IMR-90 (cell line): Measurements from ENCODE around the gene PUM2. TPM values are rescaled to one million over a fixed set of nuclear protein-coding genes. Genes with fewer than 3 reads are reported as not detected.
A peak's percentile ranks its signal among the peaks of the same experiment; 100 is the strongest.

Experiments
- ATAC-seq: fragments of 200-7000 bp; cut with Tn5 transposase; 2 replicates; pipeline ENCODE4 v1.9.1; 2020; ENCODE audit warnings: low read depth, mild to moderate bottlenecking, moderate library complexity
- BruUV-seq: library from RNA; stranded (reverse); fragments of 400-500 nt; replicated peaks from 2 replicates; lab custom pipeline; 2021; lab: Mats Ljungman, UMichigan
- CTCF ChIA-PET: fragments of 300-600 bp; formaldehyde crosslinking; extraction: SDS; loops from one replicate; lab custom pipeline; 2021; ENCODE audit warnings: antibody characterized with exemption; lab: Yijun Ruan, JAX
- POLR2A ChIA-PET: fragments of 300-600 bp; sonication (Branson Sonifier 250); formaldehyde crosslinking; loops from one replicate; lab custom pipeline; 2022; ENCODE audit warnings: antibody characterized with exemption; ENCODE audit not compliant: unreplicated experiment; lab: Charles Lee
- DNase-seq: peaks from one replicate; pipeline ENCODE4 v3.0.0; 2013
- H2AFZ ChIP-seq: replicated peaks from 2 replicates; pipeline ENCODE3; 2013; ENCODE audit warnings: low read length, mild to moderate bottlenecking; ENCODE audit not compliant: poor library complexity
- H2AK5ac ChIP-seq: 2 replicates; pipeline ENCODE4 v1.6.1; 2013; ENCODE audit warnings: low read depth, low read length, inconsistent platforms
- H2AK9ac ChIP-seq: replicated peaks from 2 replicates; pipeline ENCODE3; 2013; ENCODE audit warnings: mild to moderate bottlenecking, low read depth, low read length, moderate library complexity; ENCODE audit not compliant: poor library complexity
- H2BK120ac ChIP-seq: 2 replicates; pipeline ENCODE4 v1.6.1; 2013; ENCODE audit warnings: low read depth, low read length, inconsistent platforms
- H2BK15ac ChIP-seq: 3 replicates; pipeline ENCODE4 v1.6.1; 2013; ENCODE audit warnings: low read depth, low read length, inconsistent platforms
- H2BK20ac ChIP-seq: 2 replicates; pipeline ENCODE4 v1.6.1; 2013; ENCODE audit warnings: low read depth, mild to moderate bottlenecking, inconsistent platforms, low read length, moderate library complexity
- H2BK5ac ChIP-seq: 2 replicates; pipeline ENCODE4 v1.6.1; 2013; ENCODE audit warnings: mild to moderate bottlenecking, low read depth, low read length, inconsistent platforms; ENCODE audit not compliant: poor library complexity, severe bottlenecking
- H3K14ac ChIP-seq: replicated peaks from 2 replicates; pipeline ENCODE4 v1.6.1; 2013; ENCODE audit warnings: low read depth, low read length, inconsistent platforms
- H3K18ac ChIP-seq: 2 replicates; pipeline ENCODE4 v1.6.1; 2013; ENCODE audit warnings: low read depth, low read length, control low read depth
- H3K23ac ChIP-seq: 2 replicates; pipeline ENCODE4 v1.6.1; 2013; ENCODE audit warnings: low read depth, low read length, inconsistent platforms
- H3K27ac ChIP-seq: 2 replicates; pipeline ENCODE4 v1.5.1; 2013; ENCODE audit warnings: mild to moderate bottlenecking, control low read depth, low read length; ENCODE audit not compliant: insufficient read depth
- H3K27me3 ChIP-seq: 2 replicates; pipeline ENCODE4 v1.6.1; 2013; ENCODE audit warnings: low read length; ENCODE audit not compliant: control insufficient read depth, insufficient read depth
- H3K36me3 ChIP-seq: 2 replicates; pipeline ENCODE4 v1.6.1; 2013; ENCODE audit warnings: low read length, mixed read lengths; ENCODE audit not compliant: control insufficient read depth, insufficient read depth
- H3K4ac ChIP-seq: 2 replicates; pipeline ENCODE4 v1.6.1; 2013; ENCODE audit warnings: low read depth, low read length, inconsistent platforms
- H3K4me1 ChIP-seq: 2 replicates; pipeline ENCODE4 v1.6.1; 2013; ENCODE audit warnings: low read length, mixed read lengths; ENCODE audit not compliant: control insufficient read depth, insufficient read depth
- H3K4me2 ChIP-seq: 2 replicates; pipeline ENCODE4 v1.6.1; 2013; ENCODE audit warnings: low read depth, mild to moderate bottlenecking, control low read depth, low read length, moderate library complexity
- H3K4me3 ChIP-seq: 2 replicates; pipeline ENCODE4 v1.5.1; 2013; ENCODE audit warnings: low read depth, mild to moderate bottlenecking, control low read depth, low read length, moderate library complexity; ENCODE audit not compliant: insufficient read depth
- H3K56ac ChIP-seq: 2 replicates; pipeline ENCODE4 v1.6.1; 2013; ENCODE audit warnings: low read length, inconsistent platforms; ENCODE audit not compliant: insufficient read depth; ENCODE audit errors: extremely low read depth
- H3K79me1 ChIP-seq, 2 experiments: 2 replicates each; pipeline ENCODE4 v1.6.1; 2013; ENCODE audit warnings: low read length in 2 of 2, inconsistent platforms in 1 of 2, low read depth in 1 of 2
- H3K9ac ChIP-seq: 2 replicates; pipeline ENCODE4 v1.6.1; 2013; ENCODE audit warnings: low read depth, low read length, control low read depth
- H3K9me1 ChIP-seq: 2 replicates; pipeline ENCODE4 v1.6.1; 2013; ENCODE audit warnings: low read length, inconsistent platforms; ENCODE audit not compliant: insufficient read depth
- H3K9me3 ChIP-seq: 2 replicates; pipeline ENCODE4 v1.6.1; 2013; ENCODE audit warnings: low read length; ENCODE audit not compliant: control insufficient read depth, insufficient read depth
- H4K20me1 ChIP-seq: 2 replicates; pipeline ENCODE4 v1.6.1; 2013; ENCODE audit warnings: low read length, inconsistent platforms; ENCODE audit not compliant: insufficient read depth
- H4K5ac ChIP-seq: 2 replicates; pipeline ENCODE4 v1.6.1; 2013; ENCODE audit warnings: mild to moderate bottlenecking, low read depth, low read length, control low read depth
- H4K8ac ChIP-seq, 2 experiments: 2 replicates each; pipeline ENCODE4 v1.6.1; 2013; ENCODE audit warnings: low read depth in 2 of 2, low read length in 2 of 2, control low read depth in 1 of 2, inconsistent platforms in 1 of 2
- H4K91ac ChIP-seq: 2 replicates; pipeline ENCODE4 v1.6.1; 2013; ENCODE audit warnings: low read depth, low read length, inconsistent platforms; ENCODE audit not compliant: insufficient read depth
- BHLHE40 ChIP-seq: fragments of 150-350 bp; IDR thresholded peaks from 2 replicates; pipeline ENCODE4 v1.6.1; 2016; ENCODE audit warnings: mild to moderate bottlenecking, low read depth, low read length
- CEBPB ChIP-seq: IDR thresholded peaks from 2 replicates; pipeline ENCODE4 v1.6.1; 2012; ENCODE audit warnings: low read depth, low read length, improper control_type of control experiment
- CHD1 ChIP-seq: IDR thresholded peaks from 2 replicates; pipeline ENCODE4 v1.6.1; 2012; ENCODE audit warnings: low read depth, low read length, improper control_type of control experiment
- CTCF ChIP-seq: conservative IDR thresholded peaks from 2 replicates; pipeline ENCODE4 v1.5.1; 2012; ENCODE audit warnings: mild to moderate bottlenecking, low read depth, low read length, improper control_type of control experiment
- ELK1 ChIP-seq: fragments of 150-350 bp; IDR thresholded peaks from 2 replicates; pipeline ENCODE4 v1.6.1; 2016; ENCODE audit warnings: low read depth, mild to moderate bottlenecking, low read length, moderate library complexity, borderline replicate concordance
- FOS ChIP-seq: fragments of 150-350 bp; IDR thresholded peaks from 2 replicates; pipeline ENCODE4 v1.6.1; 2016; ENCODE audit warnings: low read depth, low read length
- MAFK ChIP-seq: IDR thresholded peaks from 2 replicates; pipeline ENCODE4 v1.6.1; 2012; ENCODE audit warnings: low read depth, low read length, improper control_type of control experiment
- MAZ ChIP-seq: IDR thresholded peaks from 2 replicates; pipeline ENCODE4 v1.6.1; 2012; ENCODE audit warnings: low read depth, mild to moderate bottlenecking, low read length, improper control_type of control experiment, moderate library complexity, borderline replicate concordance
- MXI1 ChIP-seq: IDR thresholded peaks from 2 replicates; pipeline ENCODE4 v1.6.1; 2012; ENCODE audit warnings: low read depth, mild to moderate bottlenecking, low read length, moderate library complexity, borderline replicate concordance
- NFE2L2 ChIP-seq: fragments of 150-350 bp; IDR thresholded peaks from 2 replicates; pipeline ENCODE4 v1.6.1; 2016; ENCODE audit warnings: low read depth, mild to moderate bottlenecking, low read length
- POLR2A ChIP-seq: IDR thresholded peaks from 2 replicates; pipeline ENCODE4 v1.6.1; 2012; ENCODE audit warnings: mild to moderate bottlenecking, low read depth, low read length
- RAD21 ChIP-seq: IDR thresholded peaks from 2 replicates; pipeline ENCODE4 v1.6.1; 2012; ENCODE audit warnings: low read length, improper control_type of control experiment
- RCOR1 ChIP-seq: IDR thresholded peaks from 2 replicates; pipeline ENCODE4 v1.6.1; 2012; ENCODE audit warnings: mild to moderate bottlenecking, low read length, improper control_type of control experiment; ENCODE audit not compliant: insufficient replicate concordance
- RFX5 ChIP-seq: IDR thresholded peaks from 2 replicates; pipeline ENCODE4 v1.8.0; 2012; ENCODE audit warnings: low read depth, mild to moderate bottlenecking, low read length, moderate library complexity
- SMC3 ChIP-seq: fragments of 150-350 bp; IDR thresholded peaks from 2 replicates; pipeline ENCODE4 v1.6.1; 2016; ENCODE audit warnings: low read depth, mild to moderate bottlenecking, antibody characterized with exemption, low read length, moderate library complexity
- USF2 ChIP-seq: fragments of 150-350 bp; IDR thresholded peaks from 2 replicates; pipeline ENCODE4 v1.6.1; 2017; ENCODE audit warnings: mild to moderate bottlenecking, antibody characterized with exemption, low read length, low read depth
- WGBS, 2 experiments: methylation state at CpG; one replicate each; pipeline versions ENCODE4 v1.1.5 to v1.1.7; 2013; ENCODE audit warnings: missing lambda C conversion rate in 2 of 2; ENCODE audit not compliant: insufficient read length in 1 of 2; ENCODE audit errors: extremely low coverage in 2 of 2; 5-methylcytosine and 5-hydroxymethylcytosine counted together
- dilution Hi-C: fragments of 300-500 bp; cut with HindIII; formaldehyde crosslinking; loops from one replicate; pipeline ENCODE4 v1.14.3; 2018; ENCODE audit warnings: low sequenced_read_pairs; ENCODE audit not compliant: unreplicated experiment
- in situ Hi-C: fragments of 300-500 bp; cut with MboI; formaldehyde crosslinking; loops from 3 replicates; pipeline ENCODE4 v1.14.3; 2019; ENCODE audit warnings: low sequenced_read_pairs, inconsistent platforms, mixed read lengths
- intact Hi-C: fragments of 100-400 bp; cut with micrococcal nuclease; formaldehyde crosslinking; loops from 2 replicates; pipeline ENCODE4 v1.10.0; 2022
- polyA plus RNA-seq, 3 experiments: library from polyadenylated mRNA; depleted of rRNA; stranded (reverse); fragments of >200 nt; gene quantifications; 2 replicates each; pipeline ENCODE4 v1.2.3, GENCODE V29; 2012; ENCODE audit warnings: low replicate concordance in 1 of 3
- total RNA-seq: library from RNA; depleted of rRNA; stranded (reverse); fragments of >200 nt; gene quantifications from 2 replicates; pipeline ENCODE4 v1.2.3, GENCODE V29; 2012

PUM2 gene
- total and polyA plus RNA-seq, 2 of the 4 experiments (the other 2 are of a cell fraction): 18.8 to 38.4 TPM

GRCh38 chr2:20303966-20304365 lies 46.7 kb downstream of the PUM2 start:
- peaks cover 35 to 49% of the 10 kb centered on the region in 2 experiments for H3K79me1 ChIP-seq
- no peak overlapping the region for H3K23ac ChIP-seq
- no peak overlapping the region for H3K4ac ChIP-seq
- DNase-seq: no peak
- no peak overlapping the region for H2BK20ac ChIP-seq
- intact Hi-C loops (no loop called here), dilution Hi-C loops (no loop called here), in situ Hi-C loops (no loop called here)
- peak overlapping the region; percentile 36; the same call in 1 of the 2 replicates for H4K5ac ChIP-seq
- H3K9ac ChIP-seq: no peak overlapping the region
- ATAC-seq: peak; percentile 55
- no peak overlapping the region; the same call in 1 of the 2 replicates for H3K18ac ChIP-seq
- peak overlapping the region; percentile 8; the same call in 1 of the 2 replicates for H4K91ac ChIP-seq
- no peak overlapping the region; the same call in 2 of the 3 replicates for H2BK15ac ChIP-seq
- BruUV-seq: TSS peak; percentile 11
- H3K9me1 ChIP-seq: peaks cover 15% of the 10 kb centered on the region
- H4K8ac ChIP-seq: peak overlapping the region in 1 of 2 experiments; percentile 36; a peak in 1 of 4 replicates
- no peak overlapping the region; the same call in 1 of the 2 replicates for H3K27ac ChIP-seq
- peak overlapping the region; percentile 30; the same call in 1 of the 2 replicates for H3K56ac ChIP-seq
- peak overlapping the region; percentile 27; the same call in 1 of the 2 replicates for H3K4me2 ChIP-seq
- H3K27me3 ChIP-seq: no peaks in the 10 kb centered on the region
- no peak overlapping the region for H2AK9ac ChIP-seq
- WGBS, 2 experiments: no CpG with 5 or more reads among the region's 1 CpG
- no peak overlapping the region for H2AK5ac ChIP-seq
- no peak overlapping the region for H3K4me3 ChIP-seq
- peak overlapping the region; percentile 23; the same call in 1 of the 2 replicates for H2BK120ac ChIP-seq
- H3K4me1 ChIP-seq: peaks cover 11% of the 10 kb centered on the region
- no peak overlapping the region for H2AFZ ChIP-seq
- no peak for TF ChIP-seq NFE2L2
- no peak for TF ChIP-seq CTCF
- no peak for TF ChIP-seq RCOR1
- TF ChIP-seq FOS: no peak
- TF ChIP-seq ELK1: no peak
- no peak for TF ChIP-seq MAFK
- TF ChIP-seq USF2: no peak
- no peak for TF ChIP-seq SMC3
- TF ChIP-seq CEBPB: no peak
- TF ChIP-seq BHLHE40: no peak
- no peak for TF ChIP-seq MXI1
- no peak for TF ChIP-seq RAD21
- TF ChIP-seq POLR2A: no peak
- TF ChIP-seq MAZ: no peak
- TF ChIP-seq RFX5: no peak
- no peak for TF ChIP-seq CHD1
- peaks cover 11% of the 10 kb centered on the region; the same call in 1 of the 2 replicates for H4K20me1 ChIP-seq
- H2BK5ac ChIP-seq: peak overlapping the region; percentile 75
- H3K36me3 ChIP-seq: peaks cover 26% of the 10 kb centered on the region
- POLR2A ChIA-PET: no interaction called here
- H3K14ac ChIP-seq: no peak overlapping the region
- no peaks in the 10 kb centered on the region for H3K9me3 ChIP-seq
- CTCF ChIA-PET: interaction anchor here (0.6 to 3.2 kb wide), 3 partner anchors 13 to 205 kb away, joined by 4 to 16 read pairs (median 5); no protein-coding TSS in a partner anchor
